Fibroblast of mammary gland (primary cell): ENCODE data around the gene CXCL3.

Source experiments
- DNase-seq: peaks from one replicate; pipeline ENCODE4 v3.0.0-alpha.2; 2010; ENCODE audit warnings: low read depth
- H3K4me3 ChIP-seq: 2 replicates; pipeline ENCODE4 v1.5.1; 2011; ENCODE audit warnings: low read depth, mild to moderate bottlenecking, low read length, moderate library complexity; ENCODE audit not compliant: control insufficient read depth
- CTCF ChIP-seq: conservative IDR thresholded peaks from 2 replicates; pipeline ENCODE4 v1.5.1; 2011; ENCODE audit warnings: low read depth, low read length, inconsistent platforms; ENCODE audit not compliant: control insufficient read depth, insufficient read depth

CXCL3 gene

DNA sequence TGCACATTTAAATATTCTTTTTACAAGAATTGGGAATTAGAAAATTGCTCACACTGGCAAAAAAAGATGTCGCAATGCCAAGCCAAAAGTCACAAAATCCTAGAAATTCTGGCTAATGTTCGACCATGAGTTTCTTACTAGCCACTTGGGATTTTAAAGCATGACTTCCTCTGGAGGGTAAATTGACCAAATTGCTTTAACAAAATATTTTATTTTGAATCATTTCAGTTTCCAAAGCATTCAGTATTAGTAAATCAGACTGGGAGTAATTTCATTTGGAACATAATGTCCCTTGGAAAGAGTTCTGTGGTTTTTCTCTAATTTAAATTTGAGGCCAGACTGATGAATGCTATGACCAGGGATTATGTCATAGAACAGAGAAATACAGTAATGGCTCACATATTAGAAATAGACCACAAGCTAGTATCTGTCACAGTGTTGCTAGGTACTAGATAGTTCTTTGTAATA is 32.4 kb downstream of the CXCL3 start:
- H3K4me3 ChIP-seq: no peak overlapping the region
- DNase-seq: peak; percentile 95
- TF ChIP-seq CTCF: no peak

DNA sequence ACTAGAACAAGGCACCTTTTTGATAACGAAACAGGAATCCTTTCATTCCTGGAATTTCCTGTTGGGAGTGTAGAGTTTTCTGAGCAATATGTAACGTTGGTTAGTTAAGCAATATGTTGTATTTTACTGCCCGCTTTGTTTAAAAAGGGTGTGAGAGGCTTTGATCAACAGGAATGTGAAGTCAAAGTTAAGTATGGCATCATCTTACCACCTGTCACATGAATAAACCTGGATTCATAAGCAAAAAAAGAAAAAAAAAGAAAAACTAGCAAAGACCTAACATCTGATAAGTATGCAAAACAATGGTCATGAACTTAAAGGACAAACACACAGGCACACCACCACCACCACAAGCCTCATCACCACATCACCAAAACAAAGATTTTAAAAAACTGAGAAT is 33.0 kb downstream of the CXCL3 start:
- peak; percentile 48 for DNase-seq
- H3K4me3 ChIP-seq: no peak overlapping the region
- TF ChIP-seq CTCF: no peak

DNA sequence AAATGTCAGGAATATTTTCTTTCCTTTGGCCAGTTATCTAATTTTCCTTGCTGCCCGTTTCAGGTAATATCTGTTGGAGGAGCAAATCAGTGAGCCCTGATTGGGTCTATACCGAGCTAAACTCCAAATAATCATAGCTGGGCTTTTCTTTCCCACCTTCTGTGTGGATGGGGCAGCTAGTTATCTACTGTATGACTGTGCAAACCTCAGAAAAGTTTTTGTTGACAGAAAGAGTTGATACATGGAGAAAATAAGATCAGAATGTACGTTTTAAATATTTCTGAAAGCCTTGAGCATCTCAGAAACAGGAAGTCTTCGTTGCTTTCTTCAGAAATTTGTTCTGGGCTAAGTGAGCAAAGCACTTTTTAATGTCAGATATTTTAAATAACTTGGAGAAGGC is 33.8 kb downstream of the CXCL3 start:
- H3K4me3 ChIP-seq: no peak overlapping the region
- no peak for TF ChIP-seq CTCF
- DNase-seq: no peak

- no peak for TF ChIP-seq CTCF
- no peak for DNase-seq
- no peak overlapping the region for H3K4me3 ChIP-seq
These were observed 38.2 kb downstream of the CXCL3 start for GRCh38 chr4:74000301-74000700.

DNA sequence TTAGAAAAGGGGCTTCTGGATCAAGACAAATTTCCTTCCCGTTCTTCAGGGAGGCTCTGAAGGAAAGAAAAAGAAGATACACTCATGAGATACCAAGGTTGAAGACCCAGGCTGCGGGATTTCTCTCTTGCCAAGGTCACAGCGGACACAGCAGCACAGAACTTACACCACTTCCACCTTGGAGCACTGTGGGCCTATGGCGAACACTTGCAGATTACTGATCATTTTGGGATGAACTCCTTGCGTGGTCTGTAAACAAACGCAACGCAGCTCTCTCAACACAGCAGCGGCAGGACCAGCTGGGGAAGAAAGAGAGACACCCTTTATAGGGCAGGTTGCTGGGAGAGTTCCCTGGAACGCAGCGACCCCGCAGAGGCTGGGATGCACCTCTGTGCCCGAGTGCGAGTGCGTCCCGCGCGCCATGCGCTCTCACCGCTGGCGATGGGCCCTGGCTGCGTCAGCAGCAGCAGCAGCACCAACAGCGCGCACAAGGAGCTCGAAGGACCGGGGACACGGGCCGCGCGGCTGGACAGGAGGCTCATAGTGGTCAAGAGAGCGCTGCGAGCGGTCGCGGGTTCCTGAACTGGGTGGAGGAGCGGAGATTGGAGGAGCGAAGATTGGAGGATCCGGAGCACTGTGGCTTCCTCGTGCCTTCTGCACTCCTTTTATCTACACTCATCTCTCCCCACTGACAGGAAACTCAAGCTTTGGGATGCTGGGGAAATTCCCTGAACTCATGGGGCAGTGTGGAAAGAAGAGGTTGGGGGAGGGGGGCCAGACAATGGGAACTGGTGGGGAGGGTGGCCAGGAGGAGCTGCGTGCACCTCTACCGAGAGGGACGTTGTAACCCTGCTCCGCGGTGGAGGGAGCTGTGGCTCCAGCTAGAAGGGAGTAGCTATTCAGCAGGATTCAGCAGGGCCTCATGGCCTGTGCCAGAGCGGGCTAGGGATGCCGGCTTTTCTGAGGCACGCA is 40.2 kb downstream of the CXCL3 start, which contains the start of gene CXCL5:
Gene CXCL5 (minus strand): TSS at position 638 of the 972 bp plus-strand sequence. CDS start 96 bp downstream, at position 542.
- peak within 1 kb of the TSS; percentile 37 for H3K4me3 ChIP-seq
- TF ChIP-seq CTCF: no peak
- peak; percentile 66 for DNase-seq

GRCh38 chr4:73992050-73992449 is 46.4 kb downstream of the CXCL3 start:
- no peak for TF ChIP-seq CTCF
- DNase-seq: no peak
- no peak overlapping the region for H3K4me3 ChIP-seq
